IPS-11a (cell line): Measurements from ENCODE around the gene CRB1.

Experiments used
- H3K4me3 ChIP-seq: one replicate; pipeline ENCODE4 v1.5.1; 2013; ENCODE audit warnings: low read depth, low read length, control low read depth

The CRB1 gene

DNA sequence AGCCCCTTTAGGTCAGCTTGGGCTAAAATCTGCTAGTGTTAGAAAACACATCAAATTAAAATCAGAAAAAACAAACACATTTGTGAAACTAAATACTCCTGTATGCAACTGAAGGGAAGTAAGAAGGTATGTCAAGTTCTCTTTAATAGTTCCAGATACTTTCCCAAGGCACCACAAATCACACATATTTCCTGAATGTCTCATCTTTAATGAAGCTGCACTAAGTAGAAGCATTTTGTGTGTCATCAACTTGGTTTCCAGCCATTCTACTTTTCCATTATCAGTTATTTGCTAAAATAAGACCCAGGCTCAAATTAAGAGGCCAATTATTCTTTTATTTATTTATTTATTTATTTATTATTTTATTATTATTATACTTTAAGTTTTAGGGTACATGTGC is 34.7 kb downstream of the CRB1 start:
- no peak overlapping the region for H3K4me3 ChIP-seq

DNA sequence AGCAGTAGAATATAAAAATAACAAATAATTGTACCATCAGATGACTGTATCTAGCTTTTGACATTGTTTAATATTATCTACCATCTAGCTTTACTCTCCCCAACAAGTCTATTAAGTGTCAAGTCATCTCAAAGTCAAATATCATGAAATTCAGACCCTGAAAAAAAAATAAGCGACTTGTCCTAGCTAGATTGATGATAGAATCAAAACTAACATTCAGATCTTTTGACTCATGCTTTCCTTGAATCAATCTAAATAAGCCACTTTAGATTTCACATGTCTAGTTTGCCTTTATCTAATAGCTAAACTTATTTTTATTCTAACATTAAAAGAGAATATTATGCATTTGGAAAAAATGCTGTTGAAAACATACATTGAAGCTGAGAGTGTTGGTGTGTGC is 35.4 kb downstream of the CRB1 start:
- H3K4me3 ChIP-seq, result no peak overlapping the region

DNA sequence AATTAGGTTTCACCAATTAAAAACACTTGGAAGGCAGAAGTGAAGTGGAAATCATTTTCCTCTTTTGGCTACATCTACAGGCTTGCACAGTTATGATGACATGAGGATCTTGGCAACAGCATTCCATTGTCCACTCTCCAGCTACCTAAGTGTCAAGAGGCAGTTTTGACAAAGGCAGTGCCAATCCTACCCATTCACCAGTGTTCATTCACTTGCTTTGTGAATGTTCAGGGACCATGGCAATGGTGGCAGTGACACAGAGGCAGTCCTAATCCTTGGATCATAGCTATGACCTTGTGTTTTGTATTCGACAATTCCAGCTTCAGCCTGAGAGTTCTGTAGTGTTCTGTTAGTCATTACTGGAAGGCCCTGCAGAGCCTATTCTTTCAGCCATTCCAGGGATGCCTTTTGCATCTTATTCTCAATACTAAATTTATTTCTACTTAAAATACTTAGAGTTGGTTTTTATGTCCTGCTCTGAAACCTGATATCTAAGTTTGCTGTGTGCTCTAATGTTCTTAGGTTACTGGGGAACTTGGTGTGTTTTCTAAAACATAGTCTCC is 36.7 kb downstream of the CRB1 start:
- no peak overlapping the region for H3K4me3 ChIP-seq

DNA sequence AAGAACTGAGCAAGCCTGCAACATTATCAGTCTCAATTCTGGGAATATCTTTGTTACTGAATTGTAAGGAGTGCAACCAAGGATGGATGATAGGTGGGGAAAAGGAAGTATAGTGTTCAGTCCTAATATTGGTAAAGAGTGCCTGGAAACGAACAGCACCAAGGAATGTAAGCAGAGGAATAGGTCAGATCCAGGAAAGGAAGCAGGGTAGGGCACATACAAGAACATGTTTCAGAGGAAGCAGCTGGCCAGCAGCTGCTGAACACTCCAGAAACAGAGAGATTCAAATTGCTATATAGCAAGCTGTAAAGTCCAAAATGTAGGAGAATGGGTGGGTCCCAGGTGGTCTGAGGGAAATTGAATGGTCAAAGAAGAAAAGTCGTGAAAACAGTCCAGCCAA is 37.9 kb downstream of the CRB1 start:
- no peak overlapping the region for H3K4me3 ChIP-seq

DNA sequence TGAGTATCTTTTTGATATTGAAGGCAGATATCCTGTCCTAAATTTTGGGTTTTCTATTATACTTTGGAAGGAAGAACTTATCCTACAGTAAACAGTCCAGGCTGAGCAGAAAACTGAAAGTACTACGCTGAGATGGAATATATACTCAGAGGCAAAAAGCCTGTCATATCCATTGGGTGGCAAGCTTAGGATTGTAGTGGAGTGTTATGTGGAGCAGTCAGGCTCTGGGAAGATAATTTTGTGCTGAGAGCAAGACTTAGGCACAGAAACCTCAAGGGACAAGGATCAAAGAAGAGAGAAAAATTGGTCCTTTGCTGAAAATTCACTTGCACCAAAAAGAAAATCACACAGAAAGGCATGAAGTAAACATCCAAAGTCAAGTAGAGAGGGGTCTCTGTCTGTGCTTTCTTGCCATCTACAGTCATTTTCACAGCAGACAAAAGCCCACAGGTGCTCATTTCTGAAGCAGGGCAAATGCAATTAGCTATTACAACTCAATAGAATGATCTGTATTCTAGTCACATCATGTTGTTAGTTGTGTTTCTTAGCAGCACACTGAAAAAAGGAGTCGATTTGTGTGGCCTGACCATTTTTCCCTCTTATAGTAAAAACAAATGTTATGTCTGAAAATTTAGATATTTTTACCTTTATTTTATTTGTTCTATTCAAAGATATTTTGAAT is 38.5 kb downstream of the CRB1 start:
- H3K4me3 ChIP-seq, result no peak overlapping the region

DNA sequence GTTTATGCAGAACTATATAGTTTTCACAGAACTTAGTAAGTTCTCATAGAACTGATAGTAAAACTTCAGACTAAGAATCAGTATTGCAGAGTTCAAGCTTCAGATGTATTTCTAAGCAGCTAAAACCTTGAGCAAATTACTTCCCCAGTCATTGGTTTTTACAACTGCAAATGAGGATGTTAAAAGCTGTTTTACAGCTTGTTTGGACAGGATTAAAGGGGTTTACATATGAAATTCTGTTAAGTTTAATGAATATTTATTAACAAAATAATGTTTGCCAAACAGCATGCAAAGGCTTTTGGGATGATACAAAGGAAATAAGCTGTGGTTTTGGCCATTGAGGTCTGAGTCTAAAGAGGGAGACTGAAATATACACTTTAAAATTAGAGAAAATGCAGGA is 39.1 kb downstream of the CRB1 start:
- no peak overlapping the region for H3K4me3 ChIP-seq

DNA sequence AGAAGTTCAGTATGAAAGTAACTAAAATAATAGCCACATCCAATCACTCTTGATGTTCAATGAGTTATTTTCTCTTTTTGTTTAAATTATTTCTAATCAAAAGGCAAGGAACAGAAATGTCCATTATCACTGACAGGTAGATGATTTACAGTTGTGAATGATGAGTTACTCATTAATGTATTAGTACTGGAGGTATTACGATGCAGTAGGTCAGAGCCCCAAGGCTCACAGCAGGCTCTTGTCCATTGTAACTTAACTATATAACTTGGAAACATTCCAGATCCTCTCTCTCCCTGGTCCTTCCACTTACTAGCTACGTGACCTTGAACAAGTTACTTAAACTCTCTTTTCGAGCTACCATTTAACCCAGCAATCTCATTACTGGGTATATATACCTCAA is 39.5 kb downstream of the CRB1 start:
- no peak overlapping the region for H3K4me3 ChIP-seq

DNA sequence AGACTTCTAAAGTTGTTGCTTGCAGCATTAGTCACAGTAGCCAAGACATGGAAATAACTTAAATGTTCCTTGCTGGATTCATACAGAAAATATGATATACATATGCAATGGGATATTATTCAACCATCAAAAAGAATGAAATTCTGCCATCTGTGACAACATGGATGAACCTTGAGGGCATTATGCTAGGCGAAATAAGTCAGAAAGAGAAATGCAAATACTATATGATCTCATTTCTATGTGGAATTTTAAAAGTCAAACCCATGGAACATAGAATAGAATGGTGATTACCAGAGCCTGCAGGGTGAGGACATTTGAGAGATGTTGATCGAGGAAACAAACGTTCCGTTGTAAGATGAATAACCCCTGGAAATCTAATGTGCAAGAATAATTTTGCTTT is 43.0 kb downstream of the CRB1 start:
- H3K4me3 ChIP-seq, result no peak overlapping the region

DNA sequence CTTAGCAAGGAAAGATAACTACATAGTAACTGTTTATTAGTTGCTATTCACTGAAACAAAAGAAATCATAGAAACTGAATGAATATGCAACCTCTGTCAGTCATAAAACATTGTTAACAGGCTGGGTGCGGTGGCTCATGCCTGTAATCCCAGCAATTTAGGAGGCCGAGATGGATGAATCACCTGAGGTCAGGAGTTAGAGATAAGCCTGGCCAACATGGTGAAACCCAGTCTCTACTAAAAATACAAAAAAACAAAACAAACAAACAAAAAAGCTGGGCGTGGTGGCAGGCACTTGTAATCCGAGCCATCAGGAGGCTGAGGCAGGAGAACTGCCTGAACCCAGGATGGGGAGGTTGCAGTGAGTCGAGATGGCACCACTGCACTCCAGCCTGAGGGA is 44.1 kb downstream of the CRB1 start:
- no peak overlapping the region for H3K4me3 ChIP-seq

DNA sequence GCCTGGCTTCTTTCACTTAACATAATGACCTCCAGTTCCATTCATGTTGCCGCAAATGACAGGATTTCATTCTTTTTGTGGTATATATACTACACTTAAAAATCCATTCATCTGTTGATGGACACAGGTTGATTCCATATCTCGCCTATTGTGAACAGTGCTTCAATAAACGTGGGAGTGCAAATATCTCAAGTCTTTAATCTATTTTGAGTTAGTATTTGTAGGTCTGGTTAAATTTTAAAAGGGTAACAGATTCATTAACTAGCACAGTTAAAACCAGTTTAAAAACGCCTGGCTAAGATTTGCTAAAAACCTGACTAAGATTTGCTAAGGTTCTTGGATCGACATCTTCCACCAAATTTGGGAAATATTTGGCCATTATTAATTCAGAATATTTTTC is 45.7 kb downstream of the CRB1 start:
- H3K4me3 ChIP-seq, result no peak overlapping the region

DNA sequence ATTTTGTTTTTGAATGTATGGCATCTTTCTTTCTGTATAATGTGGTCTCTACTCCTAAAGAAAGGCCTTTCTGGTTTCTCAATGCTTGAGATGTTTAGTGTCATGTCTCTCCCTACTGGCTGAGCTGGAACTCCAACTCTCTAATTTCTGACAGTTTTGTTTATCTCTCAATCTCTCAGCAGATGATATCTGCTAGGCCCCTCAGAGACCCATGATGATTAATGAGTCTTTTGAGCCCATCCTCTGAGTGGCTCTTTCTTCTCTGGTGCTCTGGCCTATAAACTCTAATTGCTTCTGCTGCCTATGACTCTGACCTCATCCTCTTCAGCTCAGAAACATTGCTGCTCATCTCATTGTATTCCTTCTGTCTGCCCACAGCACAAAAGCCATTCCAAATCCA is 46.6 kb downstream of the CRB1 start:
- H3K4me3 ChIP-seq, result no peak overlapping the region

DNA sequence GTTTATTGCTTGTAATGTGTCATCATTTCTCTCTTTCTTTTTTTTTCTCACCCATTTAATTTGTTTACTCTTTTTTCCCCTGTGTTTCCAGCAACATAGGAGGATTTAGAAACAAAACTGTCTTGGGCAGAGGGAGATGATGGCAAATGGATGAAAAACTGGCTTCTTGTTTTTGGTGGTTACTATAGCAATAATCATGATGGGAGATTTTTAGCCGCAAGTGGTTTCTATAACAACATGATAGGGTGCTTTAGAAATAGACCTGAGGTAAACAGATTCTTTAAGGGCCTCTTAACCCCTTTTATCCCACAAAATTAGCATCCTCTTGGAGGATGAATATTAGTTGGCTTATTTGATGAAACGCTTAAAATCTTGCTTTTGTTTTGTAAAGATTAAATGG is 51.6 kb downstream of the CRB1 start:
- H3K4me3 ChIP-seq, result no peak overlapping the region

DNA sequence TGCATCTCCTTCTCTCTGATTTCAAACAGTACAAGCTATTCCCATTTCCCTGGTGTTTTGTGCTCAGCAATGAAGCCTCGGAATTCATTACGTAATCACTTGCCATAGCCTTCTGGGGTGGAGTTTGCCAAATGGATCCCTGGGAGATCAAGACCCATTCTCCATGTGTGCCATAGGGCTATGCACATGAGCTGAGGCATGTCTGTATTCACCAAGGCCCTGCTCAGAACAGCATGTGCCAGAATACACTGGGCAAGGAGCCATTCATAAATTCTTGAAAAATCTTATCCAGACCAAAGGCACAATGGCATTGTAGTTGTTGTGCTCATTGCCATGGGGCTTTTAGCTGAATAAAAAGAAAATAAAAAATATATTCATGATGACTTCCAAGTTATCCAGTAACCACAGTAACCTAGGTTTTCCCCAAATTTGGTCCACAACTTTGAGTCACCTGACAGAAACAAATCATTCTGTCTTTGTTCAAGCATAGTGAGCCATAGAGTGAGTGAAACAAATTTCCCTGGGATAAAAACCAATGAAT is 53.0 kb downstream of the CRB1 start:
- H3K4me3 ChIP-seq, result no peak overlapping the region

DNA sequence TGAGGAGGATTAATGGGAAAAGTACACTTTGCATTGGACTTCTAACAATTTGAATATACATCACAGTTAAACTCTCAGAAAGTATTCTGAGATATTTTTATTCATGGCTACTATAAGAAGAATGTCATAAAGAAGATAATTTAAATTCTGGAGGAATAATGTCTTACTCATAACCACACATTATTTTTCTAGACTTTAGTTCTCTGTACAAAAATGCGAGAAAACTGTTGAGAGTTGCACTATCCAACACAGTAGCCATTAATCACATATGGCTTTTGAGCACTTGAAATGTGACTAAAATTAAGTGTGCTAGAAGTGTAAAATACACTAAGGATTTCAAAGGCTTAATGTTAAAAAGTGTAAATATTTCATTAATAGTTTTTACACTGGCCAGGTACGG is 53.8 kb downstream of the CRB1 start:
- H3K4me3 ChIP-seq, result no peak overlapping the region

DNA sequence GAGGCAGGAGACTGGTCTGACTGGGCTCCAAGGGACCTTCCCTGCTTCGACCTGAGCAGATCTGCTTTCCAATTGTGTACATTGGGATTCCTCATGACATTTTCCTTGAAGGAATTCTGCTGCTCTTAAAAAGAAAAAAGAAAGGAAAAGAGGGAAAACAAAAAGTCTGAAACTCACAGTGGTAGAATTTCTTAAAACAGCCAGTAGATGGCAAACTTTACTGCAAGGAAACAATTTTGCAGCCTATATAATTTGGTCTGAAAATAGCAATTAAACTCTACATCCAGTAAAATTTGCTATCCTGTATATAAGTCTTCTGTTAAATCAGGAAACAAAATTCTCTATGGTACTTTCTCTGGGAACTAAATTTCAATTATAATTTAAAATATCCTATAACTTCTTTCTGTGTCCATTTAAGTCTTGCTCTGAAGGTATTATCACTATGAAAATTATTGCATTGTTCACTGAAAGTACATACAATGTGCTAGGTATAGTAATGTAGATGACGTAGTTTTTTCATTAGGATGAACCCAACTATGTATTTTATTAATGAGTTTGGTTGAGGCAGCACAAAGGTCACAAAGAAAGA is 59.8 kb downstream of the CRB1 start:
- no peak overlapping the region for H3K4me3 ChIP-seq

DNA sequence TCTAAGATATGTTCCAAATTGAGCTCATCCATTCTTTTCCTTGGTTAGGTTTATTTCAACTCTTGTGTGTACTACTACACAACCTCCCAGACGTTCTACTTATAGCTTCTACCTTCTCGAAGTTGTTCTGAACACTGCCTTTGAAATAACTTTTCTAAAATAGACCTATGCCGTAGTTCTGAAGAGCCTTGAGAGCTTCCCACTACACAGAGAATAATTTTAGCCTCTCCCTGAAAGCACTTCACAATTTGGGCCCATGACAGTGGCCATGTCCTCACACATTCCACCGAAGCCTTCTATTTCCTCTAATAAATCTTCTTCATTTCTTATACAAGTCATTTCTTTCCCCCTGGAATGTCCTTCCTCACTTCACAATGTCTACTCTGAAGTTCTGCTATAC is 62.2 kb downstream of the CRB1 start:
- no peak overlapping the region for H3K4me3 ChIP-seq

DNA sequence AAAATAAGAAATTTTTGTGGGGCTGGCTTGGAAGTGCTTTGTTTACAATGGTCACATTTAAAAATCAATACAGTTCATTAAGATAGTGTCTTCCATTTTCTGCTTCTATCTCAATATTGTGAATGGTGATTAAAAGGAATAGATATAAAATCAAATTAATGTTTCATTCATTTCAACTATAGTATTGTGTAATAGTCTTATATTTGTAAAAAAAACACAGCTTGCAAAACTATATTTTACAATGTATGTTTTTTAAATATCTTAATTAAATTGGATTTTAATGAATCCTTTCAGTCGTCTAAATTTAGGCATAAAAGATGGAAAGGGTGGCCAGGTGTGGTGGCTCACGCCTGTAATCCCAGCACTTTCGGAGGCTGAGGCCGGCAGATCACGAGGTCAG is 63.5 kb downstream of the CRB1 start:
- no peak overlapping the region for H3K4me3 ChIP-seq

DNA sequence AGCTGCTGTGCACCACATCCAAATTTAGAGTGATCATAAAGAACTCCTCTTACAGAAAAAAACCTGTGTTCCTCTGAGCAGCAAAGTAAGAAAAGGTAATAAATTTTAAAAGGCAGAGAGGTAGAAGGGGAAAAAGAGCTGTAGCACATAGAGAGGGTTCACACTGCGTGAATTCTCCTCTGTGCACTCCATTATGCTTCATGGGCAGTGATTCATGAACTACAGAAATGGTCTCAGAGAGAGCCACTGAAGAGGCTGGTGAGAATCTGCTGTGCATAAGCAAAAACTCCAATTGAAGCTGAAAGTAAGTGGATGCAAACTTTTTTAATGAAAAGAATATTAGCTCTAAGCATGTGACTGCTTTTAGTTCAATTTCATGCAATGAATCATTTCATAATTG is 65.0 kb downstream of the CRB1 start:
- no peak overlapping the region for H3K4me3 ChIP-seq

DNA sequence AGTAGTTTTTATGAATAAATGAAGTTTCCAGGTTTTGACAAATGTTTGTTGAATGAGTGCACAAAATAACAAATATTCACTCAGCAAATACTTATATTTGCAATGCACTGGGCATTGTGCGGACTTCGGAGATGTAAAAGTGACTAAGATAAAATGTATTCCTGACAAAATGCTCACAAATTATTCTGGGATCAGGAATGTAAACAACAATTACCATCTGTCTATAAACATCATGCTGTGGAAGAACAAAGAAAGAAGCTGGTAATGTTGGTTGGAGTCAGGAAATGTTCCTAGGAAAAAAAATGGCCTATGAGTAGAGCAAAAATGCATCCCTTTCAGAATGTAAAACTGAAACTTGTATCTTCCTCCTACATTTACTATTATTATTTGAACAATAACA is 68.5 kb downstream of the CRB1 start:
- H3K4me3 ChIP-seq, result no peak overlapping the region

DNA sequence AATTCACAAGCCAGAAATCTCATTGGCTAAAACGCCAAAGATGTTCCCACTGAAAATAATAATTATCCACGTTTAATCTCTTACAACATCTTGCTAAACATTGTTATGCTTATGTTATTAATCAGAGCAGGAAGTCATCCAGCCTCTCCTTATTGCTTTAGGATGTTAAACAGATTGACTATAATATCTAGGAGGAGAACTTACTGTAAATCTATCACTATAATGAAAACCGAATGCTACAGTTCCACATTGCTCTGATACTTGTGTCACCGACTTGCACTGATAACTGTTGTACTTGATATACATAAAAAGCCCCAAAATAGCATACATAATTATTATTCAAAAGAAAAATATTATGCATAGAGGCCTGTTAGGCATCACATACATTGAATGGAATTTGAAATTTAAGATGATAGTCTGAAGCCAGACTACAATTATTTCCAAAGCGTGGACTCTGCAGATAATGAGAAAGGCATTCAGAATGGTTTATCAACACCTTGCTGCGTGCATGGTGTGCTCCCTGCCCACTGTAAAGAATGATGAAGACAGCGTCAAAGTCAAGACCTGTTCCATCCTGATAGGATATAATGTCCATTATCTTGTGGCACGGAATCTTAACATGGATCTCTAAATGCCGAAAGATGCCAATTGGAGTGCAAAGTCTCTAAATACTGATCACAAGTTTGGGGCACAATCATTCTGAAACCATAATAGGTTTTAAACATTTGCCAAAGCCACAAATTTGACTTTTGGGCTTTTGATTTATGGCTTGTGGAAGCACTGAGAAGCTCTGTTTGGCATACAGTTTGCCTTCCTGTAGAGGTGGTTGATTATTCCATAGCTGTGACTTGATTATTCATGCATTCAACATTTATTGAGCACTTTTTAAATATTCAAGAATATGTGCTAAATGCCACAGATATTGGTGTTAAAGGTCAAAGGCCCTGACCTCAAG is 71.3 kb downstream of the CRB1 start:
- H3K4me3 ChIP-seq, result no peak overlapping the region

DNA sequence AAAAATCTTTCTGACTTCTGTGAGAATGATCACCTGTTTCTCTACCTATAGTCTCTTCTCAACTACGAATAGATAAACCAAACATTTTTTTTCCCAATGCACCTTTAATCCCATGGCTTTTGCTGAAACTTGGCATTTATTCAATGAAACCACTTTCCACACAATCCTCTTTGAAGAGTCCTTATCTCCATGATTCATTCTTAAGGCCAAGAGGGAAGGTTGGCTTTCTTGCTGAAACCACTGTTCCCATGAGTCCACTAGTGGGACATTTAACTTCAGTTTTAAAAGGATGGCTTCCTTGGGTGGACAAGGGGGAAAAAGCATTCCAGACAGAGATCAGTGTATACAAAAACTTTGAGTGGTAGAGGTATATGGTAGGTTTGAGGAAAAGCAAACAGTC is 73.6 kb downstream of the CRB1 start:
- H3K4me3 ChIP-seq, result no peak overlapping the region
